GM19240 (cell line): ENCODE measurements around the gene MYBPC1.

Experiments
- DNase-seq: peaks from one replicate; pipeline ENCODE4 v3.0.0; 2011; ENCODE audit warnings: low spot score; ENCODE audit not compliant: insufficient read length

The MYBPC1 gene

GRCh38 chr12:101598483-101598882 is 3.7 kb downstream of the MYBPC1 start:
- no peak for DNase-seq

DNA sequence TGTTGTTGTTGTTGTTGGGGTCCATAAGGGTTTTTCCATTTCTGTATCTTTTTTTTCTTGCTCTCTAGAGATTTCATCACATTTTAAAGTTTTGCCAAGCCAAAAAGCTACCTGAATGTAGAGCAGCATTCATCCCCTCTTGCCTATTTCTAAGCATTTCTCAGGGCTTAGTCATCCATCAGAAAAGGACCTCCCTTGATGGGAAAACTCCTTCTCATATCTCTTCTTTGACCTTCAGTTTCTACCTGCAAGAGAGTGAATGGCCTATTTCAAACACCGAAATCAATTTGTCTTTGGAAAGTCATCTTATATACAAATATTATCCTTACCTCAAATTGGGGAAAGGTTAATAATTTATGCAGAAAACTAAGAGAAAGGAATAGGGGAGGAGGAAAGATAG is 4.5 kb downstream of the MYBPC1 start:
- DNase-seq: no peak

GRCh38 chr12:101599771-101600484 is 5.2 kb downstream of the MYBPC1 start:
- no peak for DNase-seq

GRCh38 chr12:101604132-101604531 is 9.4 kb downstream of the MYBPC1 start:
- no peak for DNase-seq

DNA sequence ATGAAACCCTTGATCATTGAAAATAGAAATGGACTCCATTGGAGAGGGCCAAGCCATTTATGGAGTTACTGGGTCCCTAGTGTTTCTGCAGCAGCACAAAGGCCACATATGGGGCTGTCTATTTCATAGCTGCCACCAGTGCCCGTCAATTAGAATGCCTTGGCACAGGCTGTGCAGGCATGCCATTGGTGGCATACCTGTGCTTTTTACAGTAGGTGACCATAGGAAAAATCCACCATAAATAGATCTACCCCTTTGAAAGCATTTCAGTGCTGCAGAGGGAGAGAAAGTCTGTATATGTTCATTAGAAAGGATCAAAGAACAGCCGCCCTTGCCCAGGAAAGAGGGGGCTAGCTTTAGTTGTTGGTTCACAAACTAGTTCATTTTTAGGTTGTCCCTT is 13.1 kb downstream of the MYBPC1 start:
- no peak for DNase-seq

- no peak for DNase-seq
Measured at GRCh38 chr12:101608301-101609133, 13.7 kb downstream of the MYBPC1 start.

DNA sequence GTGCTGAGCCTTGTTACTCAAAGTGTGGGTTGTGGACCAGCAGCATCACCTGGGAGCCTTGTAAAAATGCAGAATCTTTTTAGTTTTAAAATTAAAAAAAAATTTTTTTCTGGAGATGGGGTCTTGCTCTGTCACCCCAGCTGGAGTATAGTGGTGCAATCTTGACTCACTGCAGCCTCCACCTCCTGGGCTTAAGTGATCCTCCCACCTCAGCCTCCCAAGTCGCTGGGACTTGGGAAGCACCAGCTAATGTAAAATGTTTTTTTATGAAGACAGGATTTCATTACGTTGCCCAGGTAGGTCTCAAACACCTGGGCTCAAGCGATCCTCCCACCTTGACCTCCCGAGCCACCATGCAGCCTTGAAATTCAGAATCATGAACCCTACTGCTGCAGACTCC is 14.4 kb downstream of the MYBPC1 start:
- no peak for DNase-seq

- no peak for DNase-seq
Measured at GRCh38 chr12:101612160-101612916, 17.6 kb downstream of the MYBPC1 start.

DNA sequence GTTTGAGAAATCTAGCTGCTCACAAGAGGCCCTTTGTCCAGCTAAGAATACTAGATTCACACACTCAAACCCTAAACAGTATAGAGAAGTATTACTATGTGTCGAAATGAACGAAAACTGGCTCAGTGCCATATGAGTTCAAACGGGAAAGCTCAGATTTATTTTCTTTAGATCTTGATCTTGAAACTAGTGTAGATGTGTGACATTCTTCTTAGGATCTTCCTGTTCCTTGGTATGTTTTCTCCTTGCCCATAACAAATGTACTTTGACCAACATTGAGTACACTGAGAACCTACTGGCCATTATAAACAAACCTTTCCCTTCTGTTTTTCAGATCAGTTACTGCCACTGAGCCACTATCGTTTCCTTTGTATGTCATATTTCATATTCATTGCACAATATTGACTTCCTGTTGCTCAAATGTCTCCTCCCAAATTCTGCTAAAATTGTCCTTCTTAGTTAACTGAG is 21.3 kb downstream of the MYBPC1 start:
- no peak for DNase-seq

GRCh38 chr12:101619026-101619786 is 24.4 kb downstream of the MYBPC1 start:
- DNase-seq: no peak

- DNase-seq: no peak
Measured at GRCh38 chr12:101619858-101620761, 25.3 kb downstream of the MYBPC1 start.

- no peak for DNase-seq
Measured at GRCh38 chr12:101620762-101621133, 26.0 kb downstream of the MYBPC1 start.

- DNase-seq: no peak
Measured at GRCh38 chr12:101628676-101629075, 33.9 kb downstream of the MYBPC1 start.

DNA sequence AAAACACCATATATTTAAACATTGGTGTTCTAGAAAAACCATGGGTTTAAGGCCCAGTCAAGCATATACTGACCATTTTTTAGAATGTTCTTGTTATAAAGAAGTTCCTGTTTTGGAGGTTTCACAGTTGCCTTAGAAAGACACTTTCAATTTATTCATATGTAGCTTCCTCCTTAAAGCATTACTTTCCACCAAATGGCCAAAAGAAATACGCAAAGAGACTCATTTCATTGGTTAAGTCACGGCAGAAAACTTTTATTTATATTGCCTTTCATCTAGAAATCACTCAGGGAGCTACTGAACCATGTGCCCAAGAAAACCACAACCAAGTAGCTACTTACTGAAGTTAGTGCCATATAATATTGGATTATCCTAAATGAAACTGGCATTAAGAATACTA is 40.0 kb downstream of the MYBPC1 start:
- no peak for DNase-seq

GRCh38 chr12:101637936-101638335 is 43.2 kb downstream of the MYBPC1 start:
- no peak for DNase-seq

- DNase-seq: no peak
Measured at GRCh38 chr12:101642115-101643067, 47.6 kb downstream of the MYBPC1 start.

GRCh38 chr12:101647711-101648110 is 52.9 kb downstream of the MYBPC1 start:
- DNase-seq: no peak

- DNase-seq: no peak
Measured at GRCh38 chr12:101648195-101648594, 53.4 kb downstream of the MYBPC1 start.
